ENCODE results near the gene ATP1A4. TPM values are rescaled to one million over a fixed set of nuclear protein-coding genes. Genes with fewer than 3 reads are reported as not detected.
A peak's percentile ranks its signal among the peaks of the same experiment; 100 is the strongest.

The ATP1A4 gene
- total and polyA plus RNA-seq, 2 donors from 2014 or later, result 0.19 TPM; not detected in 1

GRCh38 chr1:160134791-160135572 is 16.4 kb upstream of the ATP1A4 start:
- no peak for FAIRE-seq
- TF ChIP-seq CTCF (IDR thresholded peaks at IDR 0.05; ENCODE audit: borderline replicate concordance, extremely low read depth, insufficient read depth), result no peak
- no peaks in the 10 kb centered on the region for H3K4me1 ChIP-seq (ENCODE audit: control insufficient read depth in 2 of 3, insufficient read depth in 2 of 3, low read depth in 1 of 3, low read length in 3 of 3)
- no peak overlapping the region for H3K9ac ChIP-seq (ENCODE audit: low read length in 3 of 3)
- intact Hi-C loops (cut with DNase I), result no loop called here
- H3K27ac ChIP-seq (ENCODE audit: low read depth in 2 of 2, low read length in 2 of 2), result no peak overlapping the region
- no peaks in the 10 kb centered on the region for H3K27me3 ChIP-seq (ENCODE audit: control insufficient read depth, insufficient read depth, low read length)
- H3K36me3 ChIP-seq (ENCODE audit: control insufficient read depth in 2 of 3, insufficient read depth in 3 of 3, low read length in 3 of 3), result no peaks in the 10 kb centered on the region
- no peak overlapping the region for H3K4me3 ChIP-seq (ENCODE audit: low read length in 3 of 3)
- H3K9me3 ChIP-seq (ENCODE audit: control insufficient read depth in 2 of 3, insufficient read depth in 1 of 3, low read length in 3 of 3), result no peaks in the 10 kb centered on the region
- peak in 1 of 5 donors; percentile 47 for DNase-seq

- DNase-seq (no peak), FAIRE-seq (no peak)
- Histone ChIP-seq H3K36me3 (ENCODE audit: control insufficient read depth in 2 of 3, insufficient read depth in 3 of 3, low read length in 3 of 3) (no peaks in the 10 kb centered on the region), H3K9ac (ENCODE audit: low read length in 3 of 3) (no peak overlapping the region), H3K27me3 (ENCODE audit: control insufficient read depth, insufficient read depth, low read length) (no peaks in the 10 kb centered on the region), H3K4me3 (ENCODE audit: low read length in 3 of 3) (no peak overlapping the region), H3K4me1 (ENCODE audit: control insufficient read depth in 2 of 3, insufficient read depth in 2 of 3, low read depth in 1 of 3, low read length in 3 of 3) (no peaks in the 10 kb centered on the region), H3K27ac (ENCODE audit: low read depth in 2 of 2, low read length in 2 of 2) (no peak overlapping the region), H3K9me3 (ENCODE audit: control insufficient read depth in 2 of 3, insufficient read depth in 1 of 3, low read length in 3 of 3) (no peaks in the 10 kb centered on the region)
- no peak for TF ChIP-seq CTCF (IDR thresholded peaks at IDR 0.05; ENCODE audit: borderline replicate concordance, extremely low read depth, insufficient read depth)
- intact Hi-C loops (cut with DNase I), result no loop called here
These were observed 15.1 kb upstream of the ATP1A4 start for GRCh38 chr1:160136121-160136925.

GRCh38 chr1:160136926-160137200 is 14.5 kb upstream of the ATP1A4 start:
- no peak for TF ChIP-seq CTCF (IDR thresholded peaks at IDR 0.05; ENCODE audit: borderline replicate concordance, extremely low read depth, insufficient read depth)

More at GRCh38 chr1:160136926-160137200, 14.5 kb upstream of the ATP1A4 start:
- Histone ChIP-seq H3K4me3 (ENCODE audit: low read length in 3 of 3) (no peak overlapping the region), H3K36me3 (ENCODE audit: control insufficient read depth in 2 of 3, insufficient read depth in 3 of 3, low read length in 3 of 3) (no peaks in the 10 kb centered on the region), H3K27me3 (ENCODE audit: control insufficient read depth, insufficient read depth, low read length) (no peaks in the 10 kb centered on the region), H3K27ac (ENCODE audit: low read depth in 2 of 2, low read length in 2 of 2) (no peak overlapping the region), H3K9ac (ENCODE audit: low read length in 3 of 3) (no peak overlapping the region), H3K9me3 (ENCODE audit: control insufficient read depth in 2 of 3, insufficient read depth in 1 of 3, low read length in 3 of 3) (no peaks in the 10 kb centered on the region), H3K4me1 (ENCODE audit: control insufficient read depth in 2 of 3, insufficient read depth in 2 of 3, low read depth in 1 of 3, low read length in 3 of 3) (no peaks in the 10 kb centered on the region)
- DNase-seq (no peak), FAIRE-seq (no peak)
- intact Hi-C loops (cut with DNase I), result no loop called here
